HG03442 (cell line): ENCODE data around the gene IDH3G.

Experiments
- ATAC-seq: cut with Tn5 transposase; IDR thresholded peaks from one replicate; pipeline ENCODE4 v1.9.1; 2021; ENCODE audit warnings: mild to moderate bottlenecking, moderate library complexity; ENCODE audit not compliant: unreplicated experiment

The IDH3G gene

DNA sequence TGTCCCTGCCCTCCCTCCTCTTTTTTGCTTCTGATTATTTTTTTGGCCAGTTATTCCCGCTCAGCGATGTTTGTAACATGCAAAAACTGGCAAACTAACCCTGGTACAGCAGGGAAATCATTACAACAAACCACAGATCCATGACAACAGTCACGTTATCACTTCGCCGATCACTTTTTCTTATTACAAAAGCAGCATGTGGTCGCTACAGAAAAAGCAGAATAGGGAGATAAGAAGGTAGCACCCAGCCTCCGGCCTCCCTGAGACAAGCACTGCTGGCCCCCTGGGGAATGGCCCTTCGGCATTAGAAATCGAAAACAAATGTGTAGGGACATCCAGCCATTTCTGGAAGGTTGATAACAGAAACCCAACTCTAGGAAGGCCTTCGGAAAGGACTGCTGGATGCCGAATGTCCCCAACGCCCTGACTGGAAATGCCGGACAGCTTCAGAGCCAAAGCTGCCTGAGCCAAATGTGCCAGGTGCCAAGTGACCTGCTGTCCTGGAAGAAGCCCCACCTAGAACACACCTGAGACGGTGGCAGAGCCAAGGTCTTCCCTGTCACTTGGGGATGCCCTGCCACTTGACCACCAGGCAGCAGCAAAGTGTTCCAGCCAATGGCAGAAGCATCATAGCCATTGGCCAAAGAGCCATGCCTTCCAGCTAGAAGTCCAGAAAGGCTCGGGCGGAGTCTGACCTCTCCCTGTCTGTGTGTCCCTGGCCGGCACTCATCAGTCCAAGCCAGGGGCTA is 2.9 kb downstream of the IDH3G start:
- no peak for ATAC-seq

DNA sequence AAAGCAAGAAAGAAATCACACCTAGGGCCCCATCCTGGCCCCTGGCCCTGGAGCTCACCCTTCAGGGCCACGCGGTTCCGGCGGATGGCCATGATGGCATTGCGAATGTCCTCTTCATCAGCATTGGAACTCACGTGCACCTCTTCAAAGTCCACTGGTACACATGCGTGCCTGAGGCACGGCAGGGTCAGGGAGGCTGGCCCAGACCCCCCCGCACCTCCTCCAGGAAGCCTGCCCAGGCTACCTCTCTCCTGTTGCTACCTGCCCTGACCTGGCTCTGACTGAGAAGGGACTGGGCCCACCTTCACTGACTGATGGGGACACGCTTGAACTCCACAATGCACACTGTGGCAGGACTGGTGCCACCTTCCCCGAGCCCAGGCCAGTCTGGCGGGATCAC is 4.5 kb downstream of the IDH3G start:
- no peak for ATAC-seq

DNA sequence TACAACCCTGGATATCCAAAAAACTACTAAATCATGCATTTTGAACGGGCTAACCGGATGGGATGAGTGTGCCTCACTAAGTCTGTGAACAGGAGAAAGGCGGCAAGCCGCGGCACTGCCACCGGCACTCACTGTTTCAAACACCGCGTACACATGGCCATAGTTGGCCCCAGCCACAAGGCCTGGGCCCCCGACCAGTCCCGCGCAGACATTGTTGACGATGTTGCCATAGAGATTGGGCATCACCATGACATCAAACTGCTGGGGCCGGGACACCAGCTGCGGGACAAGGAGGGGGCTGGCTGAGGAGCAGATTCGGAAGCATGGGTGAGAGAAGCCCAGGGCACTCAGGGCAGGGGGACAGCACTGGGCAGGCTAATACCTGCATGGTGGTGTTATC is 7.5 kb downstream of the IDH3G start:
- no peak for ATAC-seq

DNA sequence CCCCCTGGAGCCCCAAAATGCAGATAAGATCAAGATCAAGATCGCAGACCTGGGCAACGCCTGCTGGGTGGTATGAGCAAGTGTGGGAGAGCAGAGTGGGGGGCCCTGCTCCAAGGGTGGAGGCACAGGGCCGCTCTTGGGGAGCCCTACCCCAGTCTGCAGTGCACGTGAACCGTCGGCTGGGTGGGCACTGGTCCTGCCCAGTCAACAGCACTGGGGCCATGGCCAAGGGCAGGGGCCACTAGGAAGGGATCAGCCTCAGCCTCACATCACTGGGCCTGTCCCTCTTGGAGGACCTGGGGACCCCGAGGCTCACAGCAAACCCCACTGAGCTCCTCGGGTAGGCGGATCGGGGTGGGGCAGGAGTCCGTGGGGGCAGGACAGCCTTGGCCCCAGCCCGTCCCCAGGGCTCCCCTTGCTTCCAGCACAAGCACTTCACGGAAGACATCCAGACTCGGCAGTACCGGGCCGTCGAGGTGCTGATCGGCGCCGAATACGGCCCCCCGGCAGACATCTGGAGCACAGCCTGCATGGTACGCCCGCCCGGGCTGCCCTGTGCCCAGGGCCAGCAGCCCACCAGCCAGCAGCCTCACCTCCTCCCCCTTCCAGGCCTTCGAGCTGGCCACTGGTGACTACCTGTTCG is 9.7 kb downstream of the IDH3G start:
- no peak for ATAC-seq

DNA sequence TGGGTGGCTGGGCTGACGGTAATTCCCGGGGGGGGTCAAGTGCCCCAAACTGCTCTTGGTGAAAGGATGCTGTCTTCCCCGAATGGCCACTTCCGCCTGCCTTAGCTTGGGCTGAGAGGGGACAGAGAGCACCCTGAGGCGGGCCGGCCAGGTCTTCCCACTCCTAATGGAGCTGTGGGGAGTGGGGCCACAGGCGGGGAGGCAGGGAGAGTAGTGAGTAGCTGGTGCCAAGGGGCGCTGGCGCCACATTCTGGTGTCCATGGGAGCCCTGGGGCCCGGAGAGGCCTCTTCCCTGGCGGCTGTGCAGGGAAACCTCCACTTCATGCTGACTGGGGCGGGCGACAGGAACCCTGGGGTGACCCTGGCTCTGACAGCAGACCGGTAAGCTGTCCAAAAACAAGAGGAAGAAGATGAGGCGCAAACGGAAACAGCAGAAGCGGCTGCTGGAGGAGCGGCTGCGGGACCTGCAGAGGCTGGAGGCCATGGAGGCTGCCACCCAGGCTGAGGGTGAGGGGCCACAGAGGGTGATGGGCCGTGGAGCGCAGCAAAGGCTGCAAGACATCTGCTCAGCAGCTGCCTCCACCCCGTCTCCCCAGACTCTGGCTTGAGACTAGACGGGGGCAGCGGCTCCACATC is 10.7 kb downstream of the IDH3G start:
- no peak for ATAC-seq

DNA sequence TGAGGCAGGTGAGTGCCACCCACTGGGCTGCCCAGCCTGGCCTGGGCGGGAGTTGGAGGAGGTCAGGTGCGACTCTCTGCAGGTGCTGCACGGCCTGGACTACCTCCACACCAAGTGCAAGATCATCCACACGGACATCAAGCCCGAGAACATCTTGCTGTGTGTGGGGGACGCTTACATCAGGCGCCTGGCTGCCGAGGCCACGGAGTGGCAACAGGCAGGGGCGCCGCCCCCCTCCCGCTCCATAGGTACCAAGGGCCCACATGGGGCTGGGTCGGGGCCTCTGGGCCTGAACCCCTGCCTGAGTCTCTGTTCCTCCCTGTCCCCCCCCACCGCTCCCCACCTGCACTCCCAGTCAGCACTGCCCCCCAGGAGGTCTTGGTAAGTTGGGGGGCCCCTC is 11.3 kb downstream of the IDH3G start:
- ATAC-seq, result no peak

DNA sequence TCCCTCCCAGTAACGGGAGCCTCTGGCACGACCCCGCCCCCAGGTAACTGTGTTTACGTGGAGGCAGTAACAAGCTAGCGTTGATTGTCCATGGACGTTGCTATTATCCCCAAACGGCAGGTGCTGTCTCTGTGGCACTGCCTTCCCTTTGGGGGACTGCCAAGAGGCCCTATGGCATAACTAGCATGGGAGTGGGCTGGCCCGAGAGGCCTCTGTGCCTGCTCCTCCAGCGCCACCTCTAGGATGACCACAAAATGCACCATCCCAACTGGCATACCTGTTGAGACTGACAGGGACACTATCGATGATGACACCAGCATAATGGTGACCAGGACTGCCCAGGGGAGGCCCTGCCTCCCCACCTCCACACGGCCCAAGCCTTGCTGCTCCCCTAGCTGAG is 11.9 kb downstream of the IDH3G start:
- no peak for ATAC-seq

DNA sequence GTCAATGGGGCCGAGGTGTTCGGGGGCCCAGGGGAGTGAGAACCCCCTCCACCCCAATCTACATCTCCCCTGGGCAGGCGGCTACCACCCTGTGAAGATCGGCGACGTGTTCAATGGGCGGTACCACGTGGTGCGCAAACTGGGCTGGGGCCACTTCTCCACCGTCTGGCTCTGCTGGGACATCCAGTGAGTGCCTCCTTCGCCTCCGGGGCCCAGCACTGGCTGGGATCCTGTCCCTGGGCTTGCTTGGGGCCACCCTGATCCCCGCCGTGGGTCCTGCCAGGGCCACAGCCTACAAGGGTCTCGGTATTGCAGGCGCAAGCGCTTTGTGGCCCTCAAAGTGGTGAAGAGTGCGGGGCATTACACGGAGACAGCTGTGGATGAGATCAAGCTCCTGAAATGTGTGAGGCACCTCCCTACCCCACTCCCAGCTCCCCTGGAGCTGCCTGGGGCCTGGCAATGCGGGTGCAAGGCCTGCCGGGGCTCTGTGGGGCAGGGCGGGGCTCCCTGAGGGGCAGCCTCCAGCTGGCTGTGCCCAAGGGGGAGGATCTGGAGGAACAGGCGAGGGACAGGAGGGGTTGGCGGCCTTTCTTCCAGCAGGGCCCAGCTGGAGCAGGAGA is 12.6 kb downstream of the IDH3G start:
- no peak for ATAC-seq

DNA sequence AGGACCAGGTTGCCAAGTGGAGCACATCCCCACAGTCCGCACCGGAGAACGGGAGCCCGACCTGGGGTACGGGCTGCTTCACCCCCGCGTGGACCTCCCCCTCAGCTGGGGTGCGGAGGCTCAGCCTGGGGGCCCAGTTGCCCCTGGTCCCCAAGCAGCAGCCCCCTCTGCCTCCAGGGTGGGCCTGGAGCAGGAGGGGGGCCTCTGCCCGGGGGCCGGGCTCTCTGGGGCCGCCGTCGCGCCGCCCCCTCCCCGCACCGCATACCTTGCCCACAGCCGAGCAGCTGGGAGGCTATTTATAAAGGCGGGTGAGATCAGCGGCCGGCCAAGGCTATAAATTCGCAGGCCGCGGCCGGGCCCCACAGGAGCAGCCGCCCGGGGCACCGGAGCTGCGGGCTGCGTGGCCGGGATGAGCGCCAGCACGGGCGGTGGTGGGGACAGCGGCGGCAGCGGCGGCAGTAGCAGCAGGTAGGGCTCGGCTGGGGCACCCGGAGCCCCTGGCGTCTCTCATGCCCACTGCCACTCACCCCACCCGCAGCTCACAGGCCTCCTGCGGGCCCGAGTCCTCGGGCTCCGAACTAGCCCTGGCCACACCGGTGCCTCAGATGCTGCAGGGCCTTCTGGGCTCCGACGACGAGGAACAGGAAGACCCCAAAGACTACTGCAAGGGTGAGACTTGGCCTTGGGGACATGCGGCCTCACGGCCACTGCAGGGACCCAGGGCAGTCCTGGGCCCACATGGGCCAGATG is 13.3 kb downstream of the IDH3G start, which contains the start of gene SRPK3:
Gene SRPK3 (plus strand): TSS at position 364 of the 750 bp plus-strand sequence. CDS start 46 bp downstream, at position 410.
- ATAC-seq, result no peak

DNA sequence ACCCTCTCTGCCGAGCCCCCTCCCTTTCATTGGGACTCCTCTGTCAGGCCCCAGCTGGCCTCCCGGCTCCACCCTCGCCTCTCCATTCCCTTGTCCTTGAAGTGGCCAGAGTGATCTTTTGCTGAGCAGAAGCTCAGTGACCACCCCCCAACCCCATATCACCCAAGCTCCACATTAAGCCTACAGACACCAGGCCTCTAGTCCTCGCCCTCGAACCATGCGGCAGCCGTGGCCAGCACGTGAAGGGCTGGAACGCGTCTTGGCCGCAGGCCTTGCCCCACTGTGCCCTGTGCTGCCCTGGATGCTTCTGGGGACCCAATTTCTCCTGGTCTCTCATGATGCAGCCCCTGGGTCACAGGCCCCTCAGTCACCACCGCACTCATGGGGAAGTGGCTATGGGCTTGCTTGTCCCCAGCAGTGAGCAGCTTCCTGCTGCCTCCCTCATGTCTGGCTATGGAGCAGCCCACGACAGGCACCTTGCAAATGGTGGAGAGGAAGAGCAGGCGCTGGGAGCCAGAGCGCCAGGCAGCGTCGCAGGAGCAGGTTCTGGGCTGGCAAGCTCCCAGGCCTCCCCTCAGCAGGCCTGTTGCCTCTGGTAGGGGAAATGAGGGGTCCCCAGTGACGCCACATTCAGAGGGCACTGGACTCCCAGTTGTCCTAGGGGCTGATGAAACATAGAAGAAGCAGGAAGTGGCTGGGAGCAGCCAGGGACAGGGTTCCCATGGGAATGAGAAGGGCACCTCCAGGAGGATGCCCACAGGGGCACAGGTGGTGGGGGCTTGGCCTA is 14.1 kb downstream of the IDH3G start:
- ATAC-seq, result no peak

DNA sequence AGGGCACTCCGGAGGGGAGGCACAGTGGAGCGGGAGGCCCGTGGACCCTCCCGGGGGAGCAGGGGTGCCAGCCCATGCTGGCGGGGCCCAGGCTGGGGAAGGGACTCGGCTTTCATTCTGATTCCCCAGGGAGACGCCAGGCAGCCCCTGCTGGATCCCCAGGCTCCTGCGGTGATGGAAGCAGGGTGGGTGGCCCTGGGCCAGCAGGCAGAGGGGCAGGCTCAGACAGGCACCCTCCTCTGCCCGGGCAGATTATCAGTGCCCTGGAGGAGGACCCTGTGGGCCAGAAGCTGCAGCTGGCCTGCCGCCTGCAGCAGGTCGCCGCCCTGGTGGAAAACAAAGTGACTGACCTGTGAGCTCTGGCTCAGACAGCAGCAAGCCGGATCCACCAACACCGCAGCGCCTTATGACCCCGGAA is 15.5 kb downstream of the IDH3G start:
- no peak for ATAC-seq

DNA sequence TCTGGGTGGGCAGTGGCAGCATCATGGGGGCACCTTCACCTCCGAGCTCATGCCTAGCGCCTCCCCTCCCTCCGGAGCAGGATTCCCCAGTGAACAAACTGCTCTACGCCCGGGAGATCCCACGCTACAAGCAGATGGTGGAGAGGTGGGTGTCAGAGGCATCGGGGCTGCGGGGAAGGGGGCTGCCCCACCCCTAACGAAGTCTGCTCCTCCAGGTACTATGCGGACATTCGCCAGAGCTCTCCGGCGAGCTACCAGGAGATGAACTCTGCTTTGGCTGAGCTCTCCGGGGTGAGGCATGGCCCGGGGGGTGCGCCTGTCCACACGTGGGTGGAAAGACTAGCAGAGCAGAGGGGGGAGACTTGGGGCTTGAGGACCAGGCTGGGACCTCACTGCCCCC is 16.0 kb downstream of the IDH3G start:
- no peak for ATAC-seq

DNA sequence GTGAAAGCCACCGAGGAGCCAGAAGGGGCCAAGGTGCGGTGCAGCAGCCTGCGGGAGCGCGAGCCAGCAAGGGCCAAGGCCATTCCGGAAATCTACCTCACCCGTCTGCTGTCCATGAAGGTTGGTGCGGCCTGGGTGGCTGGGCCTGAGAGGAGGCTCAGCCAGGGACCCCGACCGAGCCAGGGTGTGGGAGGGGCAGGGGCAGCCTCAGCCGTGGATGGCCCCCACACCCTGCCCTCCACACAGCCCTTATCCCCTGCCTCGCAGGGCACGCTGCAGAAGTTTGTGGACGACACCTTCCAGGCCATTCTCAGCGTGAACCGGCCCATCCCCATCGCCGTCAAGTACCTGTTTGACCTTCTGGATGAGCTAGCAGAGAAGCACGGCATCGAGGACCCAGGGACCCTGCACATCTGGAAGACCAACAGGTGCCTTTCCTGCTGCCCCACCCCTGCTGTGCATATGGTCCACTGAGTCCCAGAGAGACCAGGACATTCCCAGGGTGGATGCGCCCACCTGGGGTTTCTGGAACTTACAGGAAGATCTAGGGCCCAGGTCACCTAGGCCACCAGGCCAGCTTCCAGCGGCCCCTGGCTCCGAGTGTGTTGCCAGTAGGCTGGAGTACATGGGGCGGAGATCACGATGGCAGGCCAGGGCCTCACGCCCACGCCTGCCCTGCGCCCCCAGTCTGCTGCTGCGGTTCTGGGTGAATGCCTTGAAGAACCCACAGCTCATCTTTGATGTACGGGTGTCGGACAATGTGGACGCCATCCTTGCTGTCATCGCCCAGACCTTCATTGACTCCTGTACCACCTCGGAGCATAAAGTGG is 16.7 kb downstream of the IDH3G start:
- no peak for ATAC-seq

DNA sequence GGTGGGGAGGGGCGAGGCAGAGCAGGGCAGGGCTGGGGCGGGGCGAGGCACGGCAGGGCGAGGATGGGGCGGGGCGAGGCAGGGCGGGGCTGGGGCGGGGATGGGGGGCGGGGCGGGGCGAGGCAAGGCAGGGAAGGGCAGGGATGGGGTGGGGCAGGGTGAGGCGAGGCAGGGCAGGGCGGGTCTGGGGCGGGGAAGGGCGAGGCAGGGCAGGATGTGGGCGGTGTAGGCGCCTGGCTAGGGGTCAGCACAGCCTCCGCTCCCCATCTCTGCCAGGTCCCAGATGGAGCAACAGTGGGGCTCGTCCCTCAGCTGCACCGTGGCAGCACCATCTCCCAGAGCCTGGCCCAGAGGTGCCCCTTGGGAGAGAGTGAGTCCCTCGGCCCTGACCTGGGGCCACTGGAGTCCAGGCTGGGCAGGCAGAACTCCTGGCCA is 17.5 kb downstream of the IDH3G start:
- ATAC-seq, result no peak

DNA sequence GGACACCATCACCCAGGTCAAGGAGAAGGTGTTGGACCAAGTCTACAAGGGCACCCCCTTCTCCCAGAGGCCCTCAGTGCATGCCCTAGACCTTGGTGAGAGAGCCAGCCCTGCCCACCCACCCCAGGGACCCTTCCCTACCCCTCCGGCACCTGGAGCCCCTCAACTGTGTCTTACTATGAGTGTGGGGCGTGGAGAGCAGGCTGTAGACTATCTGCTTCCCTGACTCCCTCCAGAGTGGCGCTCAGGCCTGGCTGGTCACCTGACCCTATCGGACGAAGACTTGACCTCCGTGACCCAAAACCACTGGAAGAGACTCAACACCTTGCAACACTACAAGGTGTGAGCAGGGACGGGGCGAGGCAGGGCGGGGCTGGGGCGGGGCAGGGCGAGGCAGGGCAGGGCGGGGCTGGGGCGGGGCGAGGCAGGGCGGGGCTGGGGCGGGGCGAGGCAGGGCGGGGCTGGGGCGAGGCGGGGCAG is 18.0 kb downstream of the IDH3G start:
- no peak for ATAC-seq

DNA sequence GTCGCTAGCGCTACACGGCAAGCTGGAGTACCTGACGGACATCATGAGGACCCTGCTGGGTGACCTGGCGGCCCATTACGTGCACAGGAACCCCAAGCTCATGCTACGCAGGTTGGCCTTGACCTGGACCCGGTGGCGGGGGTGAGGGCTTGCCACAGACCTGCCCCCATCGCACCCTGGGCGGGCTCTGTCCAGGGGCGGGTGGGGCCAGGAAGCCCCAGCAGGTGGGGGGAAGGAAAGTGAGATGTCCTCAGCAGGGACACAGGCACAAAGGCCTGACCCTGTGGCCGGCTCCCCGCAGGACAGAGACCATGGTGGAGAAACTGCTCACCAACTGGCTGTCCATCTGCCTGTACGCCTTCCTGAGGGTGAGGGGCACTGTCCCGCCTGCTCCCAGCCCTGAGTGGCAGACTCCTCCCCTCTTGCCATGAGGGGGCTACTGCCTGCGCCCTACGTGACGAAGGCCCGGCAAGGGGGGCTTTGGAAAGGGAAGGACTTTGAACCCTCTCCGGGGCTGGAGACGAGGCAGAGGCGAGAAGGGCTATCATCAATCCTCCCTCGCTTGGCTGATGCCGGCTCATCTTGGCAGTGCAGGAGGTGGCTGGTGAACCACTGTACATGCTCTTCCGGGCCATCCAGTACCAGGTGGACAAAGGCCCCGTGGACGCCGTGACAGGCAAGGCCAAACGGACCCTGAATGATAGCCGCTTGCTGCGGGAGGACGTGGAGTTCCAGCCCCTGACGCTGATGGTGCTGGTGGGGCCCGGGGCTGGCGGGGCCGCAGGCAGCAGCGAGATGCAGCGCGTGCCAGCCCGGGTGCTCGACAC is 18.7 kb downstream of the IDH3G start:
- ATAC-seq, result no peak

DNA sequence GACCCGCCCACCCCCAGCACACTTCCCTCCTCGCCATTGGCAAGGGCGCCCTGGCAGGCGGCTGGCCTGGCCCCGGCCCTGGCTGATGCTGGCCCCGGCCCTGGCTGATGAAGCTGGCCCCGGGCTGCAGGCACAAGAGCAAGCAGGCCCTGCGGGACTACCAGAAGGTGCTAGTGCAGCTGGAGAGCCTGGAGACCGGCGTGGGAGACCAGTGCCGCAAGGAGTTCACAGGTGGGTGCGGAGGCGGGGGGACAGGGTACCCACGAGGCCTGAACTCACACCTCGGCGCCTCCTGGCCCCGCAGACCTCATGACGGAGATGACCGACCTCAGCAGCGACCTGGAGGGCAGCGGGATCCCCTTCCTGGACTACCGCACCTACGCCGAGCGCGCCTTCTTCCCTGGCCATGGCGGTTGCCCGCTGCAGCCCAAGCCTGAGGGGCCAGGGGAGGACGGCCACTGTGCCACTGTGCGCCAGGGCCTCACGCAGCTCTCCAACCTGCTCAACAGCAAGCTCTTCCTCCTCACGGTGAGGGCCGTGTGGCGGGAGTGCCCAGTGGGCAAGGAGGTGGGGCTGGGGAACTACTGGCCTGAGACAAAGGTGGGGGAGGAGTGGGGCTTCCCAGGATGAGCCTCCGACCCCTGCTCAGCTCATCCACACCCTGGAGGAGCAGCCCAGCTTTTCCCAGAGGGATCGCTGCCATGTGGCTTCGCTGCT is 19.4 kb downstream of the IDH3G start:
- no peak for ATAC-seq
